GM06990 (cell line): ENCODE results near the gene CANT1.
A peak's percentile ranks its signal among the peaks of the same experiment; 100 is the strongest.

Source experiments
- DNase-seq: peaks from one replicate; pipeline ENCODE4 v3.0.0-alpha.2; 2011; ENCODE audit not compliant: insufficient read length; ENCODE audit errors: extremely low read depth
- H3K27me3 ChIP-seq: replicated peaks from 2 replicates; pipeline ENCODE4 v1.6.0; 2011; ENCODE audit warnings: low read length; ENCODE audit not compliant: control insufficient read depth, insufficient read depth
- H3K36me3 ChIP-seq: 2 replicates; pipeline ENCODE4 v1.5.1; 2011; ENCODE audit warnings: low read length; ENCODE audit not compliant: control insufficient read depth, insufficient read depth
- H3K4me3 ChIP-seq: replicated peaks from 2 replicates; pipeline ENCODE4 v1.5.1; 2011; ENCODE audit warnings: low read depth, mild to moderate bottlenecking, control low read depth, low read length
- CTCF ChIP-seq: IDR thresholded peaks from 2 replicates; pipeline ENCODE4 v1.5.1; 2011; ENCODE audit warnings: low read length, control low read depth, mild to moderate bottlenecking, inconsistent platforms; ENCODE audit not compliant: insufficient read depth, poor library complexity, severe bottlenecking

The CANT1 gene

GRCh38 chr17:79009397-79010303, at the start of gene CANT1:
CANT1 (minus strand) TSS chr17:79009764; CDS start chr17:78997622, 12,142 bp downstream.
- no peak for TF ChIP-seq CTCF
- peak within 1 kb of the TSS; percentile 96 for H3K4me3 ChIP-seq
- H3K27me3 ChIP-seq: no peaks in the 10 kb centered on the region
- H3K36me3 ChIP-seq: peaks cover 5% of the 10 kb centered on the region
- peak; percentile 91 for DNase-seq

GRCh38 chr17:79057737-79058385, 48.3 kb upstream of the CANT1 start:
- no peak overlapping the region for H3K4me3 ChIP-seq

GRCh38 chr17:79055197-79055596, 45.6 kb upstream of the CANT1 start:
- Histone ChIP-seq H3K27me3 (no peaks in the 10 kb centered on the region), H3K36me3 (no peaks in the 10 kb centered on the region), H3K4me3 (no peak overlapping the region)
- TF ChIP-seq CTCF: no peak
- no peak for DNase-seq

More at GRCh38 chr17:79057737-79058385, 48.3 kb upstream of the CANT1 start:
- no peak for TF ChIP-seq CTCF
- DNase-seq: no peak
- Histone ChIP-seq H3K27me3 (no peaks in the 10 kb centered on the region), H3K36me3 (no peaks in the 10 kb centered on the region)

- no peaks in the 10 kb centered on the region for H3K36me3 ChIP-seq
- no peak for TF ChIP-seq CTCF
- H3K4me3 ChIP-seq: no peak overlapping the region
- DNase-seq: no peak
- no peaks in the 10 kb centered on the region; the same call in 1 of the 2 replicates for H3K27me3 ChIP-seq
Observed at GRCh38 chr17:79054200-79054960, 44.8 kb upstream of the CANT1 start.

GRCh38 chr17:79053251-79053925, 43.8 kb upstream of the CANT1 start:
- Histone ChIP-seq H3K27me3 (no peaks in the 10 kb centered on the region; the same call in 1 of the 2 replicates), H3K36me3 (no peaks in the 10 kb centered on the region), H3K4me3 (no peak overlapping the region)
- no peak for DNase-seq
- TF ChIP-seq CTCF: no peak
